ENCODE measurements around the gene SELENOV. TPM values are rescaled to one million over a fixed set of nuclear protein-coding genes. Genes with fewer than 3 reads are reported as not detected.

Gene SELENOV
- total RNA-seq, 1 experiment from 2014 or later: 0.80 TPM

DNA sequence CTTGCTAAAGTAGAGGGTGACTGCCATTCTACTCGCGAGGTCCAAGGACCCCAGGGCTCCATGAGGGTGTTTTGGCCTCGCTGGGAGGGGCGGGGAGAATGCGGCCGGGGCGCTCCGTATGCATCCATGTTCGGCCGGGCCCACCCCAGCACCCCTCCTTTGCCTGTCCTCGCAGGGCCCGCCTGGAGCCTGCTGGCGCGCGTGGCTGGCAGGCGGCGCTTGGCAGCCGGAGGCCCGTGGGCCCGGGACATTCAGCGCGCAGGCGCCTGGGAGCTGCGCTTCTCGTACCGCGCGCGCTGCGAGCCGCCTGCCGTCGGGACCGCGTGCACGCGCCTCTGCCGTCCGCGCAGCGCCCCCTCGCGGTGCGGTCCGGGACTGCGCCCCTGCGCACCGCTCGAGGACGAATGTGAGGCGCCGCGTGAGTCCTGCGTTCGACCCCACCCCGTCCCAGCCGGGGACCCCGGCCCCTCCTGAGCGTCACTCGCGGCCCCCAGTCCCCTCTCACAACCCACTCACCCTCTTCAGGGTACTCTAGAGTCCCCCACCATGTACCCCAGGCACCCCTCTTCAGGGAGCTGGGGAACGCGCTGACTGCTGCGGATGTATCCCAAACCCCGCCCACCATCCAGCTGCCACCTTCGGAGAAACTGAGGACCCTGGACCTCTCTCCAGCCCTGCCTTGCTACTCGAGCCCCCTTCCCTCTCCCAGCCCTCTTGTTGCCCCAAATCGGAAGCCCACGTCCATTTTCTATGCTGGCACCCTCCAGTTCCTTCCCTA is 12.1 kb upstream of the SELENOV start:
- POLR2A ChIA-PET: interaction anchor here (0.5 to 3.7 kb wide), 11 partner anchors 12 to 541 kb away, joined by 3 to 43 read pairs (median 5); partner anchors contain the start of genes DYRK1B, RPS16 and SUPT5H

DNA sequence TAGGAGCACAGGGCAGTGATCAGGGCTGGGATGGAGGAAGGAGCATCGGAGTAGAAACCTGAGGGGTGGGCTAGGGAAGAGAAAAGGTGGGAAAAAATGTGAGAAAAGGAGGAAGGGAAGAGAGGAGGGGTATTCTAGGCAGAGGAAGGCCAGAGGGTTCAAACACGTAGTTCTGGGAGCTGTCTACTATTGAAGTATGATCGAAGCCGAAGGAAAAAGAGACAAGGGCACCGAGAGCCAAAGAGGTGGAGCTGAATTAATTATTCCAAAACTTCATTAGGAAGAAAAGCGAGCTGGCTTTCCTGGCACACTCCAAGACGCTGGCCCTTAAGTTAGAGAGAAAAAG is 8.4 kb upstream of the SELENOV start:
- DNase-seq (ENCODE audit: low read depth, low spot score) (peak; percentile 80), ATAC-seq (no peak)
- TF ChIP-seq, protein P1, sequence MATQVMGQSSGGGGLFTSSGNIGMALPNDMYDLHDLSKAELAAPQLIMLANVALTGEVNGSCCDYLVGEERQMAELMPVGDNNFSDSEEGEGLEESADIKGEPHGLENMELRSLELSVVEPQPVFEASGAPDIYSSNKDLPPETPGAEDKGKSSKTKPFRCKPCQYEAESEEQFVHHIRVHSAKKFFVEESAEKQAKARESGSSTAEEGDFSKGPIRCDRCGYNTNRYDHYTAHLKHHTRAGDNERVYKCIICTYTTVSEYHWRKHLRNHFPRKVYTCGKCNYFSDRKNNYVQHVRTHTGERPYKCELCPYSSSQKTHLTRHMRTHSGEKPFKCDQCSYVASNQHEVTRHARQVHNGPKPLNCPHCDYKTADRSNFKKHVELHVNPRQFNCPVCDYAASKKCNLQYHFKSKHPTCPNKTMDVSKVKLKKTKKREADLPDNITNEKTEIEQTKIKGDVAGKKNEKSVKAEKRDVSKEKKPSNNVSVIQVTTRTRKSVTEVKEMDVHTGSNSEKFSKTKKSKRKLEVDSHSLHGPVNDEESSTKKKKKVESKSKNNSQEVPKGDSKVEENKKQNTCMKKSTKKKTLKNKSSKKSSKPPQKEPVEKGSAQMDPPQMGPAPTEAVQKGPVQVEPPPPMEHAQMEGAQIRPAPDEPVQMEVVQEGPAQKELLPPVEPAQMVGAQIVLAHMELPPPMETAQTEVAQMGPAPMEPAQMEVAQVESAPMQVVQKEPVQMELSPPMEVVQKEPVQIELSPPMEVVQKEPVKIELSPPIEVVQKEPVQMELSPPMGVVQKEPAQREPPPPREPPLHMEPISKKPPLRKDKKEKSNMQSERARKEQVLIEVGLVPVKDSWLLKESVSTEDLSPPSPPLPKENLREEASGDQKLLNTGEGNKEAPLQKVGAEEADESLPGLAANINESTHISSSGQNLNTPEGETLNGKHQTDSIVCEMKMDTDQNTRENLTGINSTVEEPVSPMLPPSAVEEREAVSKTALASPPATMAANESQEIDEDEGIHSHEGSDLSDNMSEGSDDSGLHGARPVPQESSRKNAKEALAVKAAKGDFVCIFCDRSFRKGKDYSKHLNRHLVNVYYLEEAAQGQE (IDR thresholded peaks at IDR 0.05; ENCODE audit: insufficient read depth in 1 of 2, low read depth in 2 of 2, low read length in 1 of 2): no peak
- TF ChIP-seq SIN3A (IDR thresholded peaks at IDR 0.05; ENCODE audit: borderline replicate concordance, insufficient read depth, low read depth, low read length) (no peak), POLR2AphosphoS5 (IDR thresholded peaks at IDR 0.05; ENCODE audit: low read depth, low read length) (no peak), TCF7L2 (IDR thresholded peaks at IDR 0.05; ENCODE audit: low read depth, low read length) (no peak)
- TF ChIP-seq, protein P2, sequence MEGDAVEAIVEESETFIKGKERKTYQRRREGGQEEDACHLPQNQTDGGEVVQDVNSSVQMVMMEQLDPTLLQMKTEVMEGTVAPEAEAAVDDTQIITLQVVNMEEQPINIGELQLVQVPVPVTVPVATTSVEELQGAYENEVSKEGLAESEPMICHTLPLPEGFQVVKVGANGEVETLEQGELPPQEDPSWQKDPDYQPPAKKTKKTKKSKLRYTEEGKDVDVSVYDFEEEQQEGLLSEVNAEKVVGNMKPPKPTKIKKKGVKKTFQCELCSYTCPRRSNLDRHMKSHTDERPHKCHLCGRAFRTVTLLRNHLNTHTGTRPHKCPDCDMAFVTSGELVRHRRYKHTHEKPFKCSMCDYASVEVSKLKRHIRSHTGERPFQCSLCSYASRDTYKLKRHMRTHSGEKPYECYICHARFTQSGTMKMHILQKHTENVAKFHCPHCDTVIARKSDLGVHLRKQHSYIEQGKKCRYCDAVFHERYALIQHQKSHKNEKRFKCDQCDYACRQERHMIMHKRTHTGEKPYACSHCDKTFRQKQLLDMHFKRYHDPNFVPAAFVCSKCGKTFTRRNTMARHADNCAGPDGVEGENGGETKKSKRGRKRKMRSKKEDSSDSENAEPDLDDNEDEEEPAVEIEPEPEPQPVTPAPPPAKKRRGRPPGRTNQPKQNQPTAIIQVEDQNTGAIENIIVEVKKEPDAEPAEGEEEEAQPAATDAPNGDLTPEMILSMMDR (IDR thresholded peaks at IDR 0.05): no peak
- CTCF ChIA-PET: interaction anchor here (0.5 to 4.5 kb wide), 12 partner anchors 9 to 170 kb away, joined by 3 to 34 read pairs (median 5); partner anchors contain the start of genes EID2B, RPS16 and TIMM50
- in situ Hi-C loops (cut with HindIII; ENCODE audit: low pct_unique_long_range_greater_than_20kb, low sequenced_read_pairs): no loop called here
- H3K9me3 ChIP-seq (ENCODE audit: control insufficient read depth, insufficient read depth, low read depth, low read length): no peaks in the 10 kb centered on the region
- peaks cover 21% of the 10 kb centered on the region for H3K4me1 ChIP-seq (ENCODE audit: control insufficient read depth, insufficient read depth, low read length)
- H3K27ac ChIP-seq (ENCODE audit: low read length): peak overlapping the region; percentile 62
- POLR2A ChIA-PET: interaction anchor here (0.5 to 4.1 kb wide), 8 partner anchors 9 to 327 kb away, joined by 4 to 38 read pairs (median 6); partner anchors contain the start of genes DYRK1B, EID2B, RPS16 and ZFP36
- BruUV-seq (replicated peaks): no TSS peak
- intact Hi-C loops (cut with micrococcal nuclease; ENCODE audit: unreplicated experiment): loop anchor here (2.0 kb wide), 1 partner anchor 26 kb away; the partner anchor contains the start of gene TIMM50
- no peaks in the 10 kb centered on the region for H3K27me3 ChIP-seq (ENCODE audit: control insufficient read depth, insufficient read depth, low read length)
- peak overlapping the region; percentile 39 to 58 for H3K4me3 ChIP-seq (ENCODE audit: low read depth in 2 of 2, low read length in 2 of 2)
- no peaks in the 10 kb centered on the region for H3K36me3 ChIP-seq (ENCODE audit: control insufficient read depth, insufficient read depth, low read length)

More for the DNA sequence above, 12.1 kb upstream of the SELENOV start:
- peaks cover 27% of the 10 kb centered on the region for H3K4me1 ChIP-seq (ENCODE audit: control insufficient read depth, insufficient read depth, low read length)
- H3K9me3 ChIP-seq (ENCODE audit: control insufficient read depth, insufficient read depth, low read depth, low read length): no peaks in the 10 kb centered on the region
- H3K27me3 ChIP-seq (ENCODE audit: control insufficient read depth, insufficient read depth, low read length): peaks cover 8% of the 10 kb centered on the region
- no peaks in the 10 kb centered on the region for H3K36me3 ChIP-seq (ENCODE audit: control insufficient read depth, insufficient read depth, low read length)
- intact Hi-C loops (cut with micrococcal nuclease; ENCODE audit: unreplicated experiment): no loop called here
- in situ Hi-C loops (cut with HindIII; ENCODE audit: low pct_unique_long_range_greater_than_20kb, low sequenced_read_pairs): loop anchor here (5.0 kb wide), 6 partner anchors 39 to 339 kb away; partner anchors contain the start of genes EID2, MED29 and PAF1
- TF ChIP-seq TCF7L2 (IDR thresholded peaks at IDR 0.05; ENCODE audit: low read depth, low read length) (no peak), SIN3A (IDR thresholded peaks at IDR 0.05; ENCODE audit: borderline replicate concordance, insufficient read depth, low read depth, low read length) (no peak)
- H3K27ac ChIP-seq (ENCODE audit: low read length): peak overlapping the region; percentile 3; the same call in 1 of the 2 replicates
- ATAC-seq (peak; percentile 24), DNase-seq (ENCODE audit: low read depth, low spot score) (peak; percentile 93)
- peak overlapping the region in 1 of 2 experiments; percentile 34; a peak in 2 of 4 replicates for H3K4me3 ChIP-seq (ENCODE audit: low read depth in 2 of 2, low read length in 2 of 2)
- CTCF ChIA-PET: interaction anchor here (0.6 to 2.4 kb wide), 46 partner anchors 8 to 802 kb away, joined by 3 to 88 read pairs (median 5); partner anchors contain the start of genes EID2B, MED29, PAF1 and PSMC4
- BruUV-seq (replicated peaks): no TSS peak
